ENCODE results near the gene TTLL11.

- no peak for TF ChIP-seq POLR2A (IDR thresholded peaks at IDR 0.05)
- no peak for TF ChIP-seq CTCF (IDR thresholded peaks at IDR 0.05 in 4 of 5, conservative IDR thresholded peaks at IDR 0.05 in 1 of 5)
Measured at GRCh38 chr9:121831869-121832268, 261.2 kb downstream of the TTLL11 start.
